ENCODE measurements around the gene TRAPPC1. TPM values are rescaled to one million over a fixed set of nuclear protein-coding genes. Genes with fewer than 3 reads are reported as not detected.

TRAPPC1 gene
- total and polyA plus RNA-seq, 3 donors from 2014 or later = 76.1 to 115 (median 96.1) TPM

GRCh38 chr17:7916385-7916682 is 15.4 kb downstream of the TRAPPC1 start:
- WGBS, 2 donors = 29 to 43% methylated on average over 12 to 15 of the region's 15 CpGs
- DNase-seq = no peak
- Histone ChIP-seq H3K9me3 (no peaks in the 10 kb centered on the region), H3K4me3 (peak overlapping the region; percentile 59 to 67), H3K36me3 (ENCODE audit: low read depth, missing control alignments) (no peaks in the 10 kb centered on the region), H3K4me1 (peaks cover 11% of the 10 kb centered on the region), H3K27ac (peak overlapping the region; percentile 90 to 96), H3K27me3 (no peaks in the 10 kb centered on the region)
- intact Hi-C loops (cut with DNase I; ENCODE audit: low total_unique reads) = no loop called here
- TF ChIP-seq POLR2A (IDR thresholded peaks at IDR 0.05) = no peak
- TF ChIP-seq, protein P1, sequence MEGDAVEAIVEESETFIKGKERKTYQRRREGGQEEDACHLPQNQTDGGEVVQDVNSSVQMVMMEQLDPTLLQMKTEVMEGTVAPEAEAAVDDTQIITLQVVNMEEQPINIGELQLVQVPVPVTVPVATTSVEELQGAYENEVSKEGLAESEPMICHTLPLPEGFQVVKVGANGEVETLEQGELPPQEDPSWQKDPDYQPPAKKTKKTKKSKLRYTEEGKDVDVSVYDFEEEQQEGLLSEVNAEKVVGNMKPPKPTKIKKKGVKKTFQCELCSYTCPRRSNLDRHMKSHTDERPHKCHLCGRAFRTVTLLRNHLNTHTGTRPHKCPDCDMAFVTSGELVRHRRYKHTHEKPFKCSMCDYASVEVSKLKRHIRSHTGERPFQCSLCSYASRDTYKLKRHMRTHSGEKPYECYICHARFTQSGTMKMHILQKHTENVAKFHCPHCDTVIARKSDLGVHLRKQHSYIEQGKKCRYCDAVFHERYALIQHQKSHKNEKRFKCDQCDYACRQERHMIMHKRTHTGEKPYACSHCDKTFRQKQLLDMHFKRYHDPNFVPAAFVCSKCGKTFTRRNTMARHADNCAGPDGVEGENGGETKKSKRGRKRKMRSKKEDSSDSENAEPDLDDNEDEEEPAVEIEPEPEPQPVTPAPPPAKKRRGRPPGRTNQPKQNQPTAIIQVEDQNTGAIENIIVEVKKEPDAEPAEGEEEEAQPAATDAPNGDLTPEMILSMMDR (IDR thresholded peaks at IDR 0.05) = no peak

GRCh38 chr17:7915611-7916384 is 15.9 kb downstream of the TRAPPC1 start, which contains the start of gene RNF227:
Gene RNF227 (minus strand): TSS chr17:7916289. CDS start chr17:7916195, 94 bp downstream.
- peaks cover 11% of the 10 kb centered on the region for H3K4me1 ChIP-seq
- no peaks in the 10 kb centered on the region for H3K36me3 ChIP-seq (ENCODE audit: low read depth, missing control alignments)
- peak within 1 kb of the TSS; percentile 59 to 67 for H3K4me3 ChIP-seq
- no peaks in the 10 kb centered on the region for H3K9me3 ChIP-seq
- DNase-seq = peak; percentile 93
- intact Hi-C loops (cut with DNase I; ENCODE audit: low total_unique reads) = no loop called here
- H3K27me3 ChIP-seq = no peaks in the 10 kb centered on the region
- no peak for TF ChIP-seq POLR2A (IDR thresholded peaks at IDR 0.05)
- TF ChIP-seq, protein P1 (IDR thresholded peaks at IDR 0.05) = peak in 1 of 3 experiments; percentile 29
- H3K27ac ChIP-seq = peak within 1 kb of the TSS; percentile 90 to 96
- WGBS, 2 donors = 0 to 2% methylated on average over 15 to 99 of the region's 100 CpGs

GRCh38 chr17:7915179-7915610 is 16.6 kb downstream of the TRAPPC1 start:
- Histone ChIP-seq H3K9me3 (no peaks in the 10 kb centered on the region), H3K4me1 (peaks cover 11% of the 10 kb centered on the region), H3K4me3 (peak overlapping the region; percentile 59 to 67), H3K36me3 (ENCODE audit: low read depth, missing control alignments) (no peaks in the 10 kb centered on the region), H3K27ac (peak overlapping the region; percentile 73 to 96), H3K27me3 (no peaks in the 10 kb centered on the region)
- no peak for TF ChIP-seq POLR2A (IDR thresholded peaks at IDR 0.05)
- TF ChIP-seq, protein P1 (IDR thresholded peaks at IDR 0.05) = no peak
- intact Hi-C loops (cut with DNase I; ENCODE audit: low total_unique reads) = no loop called here
- DNase-seq = peak; percentile 59
- WGBS, 2 donors = 0 to 1% methylated on average over 12 to 15 of the region's 15 CpGs

DNA sequence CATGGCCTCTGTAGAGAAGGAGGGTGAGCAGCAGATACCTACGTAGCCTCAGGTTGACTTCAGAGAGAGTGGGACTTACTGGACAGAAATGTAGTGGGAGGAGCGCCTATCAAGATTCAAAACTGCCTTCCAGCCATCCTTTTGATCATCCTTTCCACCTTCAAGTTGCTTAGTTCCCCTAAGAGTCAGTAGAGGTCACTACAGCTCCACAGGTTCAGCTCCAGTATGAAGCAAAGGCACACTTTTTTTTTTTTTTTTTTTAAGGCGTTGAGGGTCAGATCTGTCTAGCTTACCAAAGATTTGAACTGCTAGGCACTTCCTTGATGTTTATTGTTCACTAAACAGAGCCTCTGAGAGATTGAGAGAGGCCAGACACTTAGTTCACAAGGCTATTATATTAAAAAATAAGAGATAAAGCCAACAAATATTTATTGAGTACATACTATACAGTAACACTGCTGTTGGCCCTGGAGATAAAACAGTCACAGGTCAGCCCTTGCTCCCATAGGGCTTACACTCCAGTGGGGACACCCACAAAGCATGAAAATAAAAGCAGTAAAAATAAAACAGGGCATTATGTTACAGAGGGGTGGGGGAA is 18.7 kb downstream of the TRAPPC1 start:
- no peaks in the 10 kb centered on the region for H3K36me3 ChIP-seq (ENCODE audit: low read depth, missing control alignments)
- no peak for TF ChIP-seq POLR2A (IDR thresholded peaks at IDR 0.05)
- TF ChIP-seq, protein P1 (IDR thresholded peaks at IDR 0.05) = peak in 2 of 3 experiments; percentile 42
- DNase-seq = peak; percentile 47
- no peaks in the 10 kb centered on the region for H3K27me3 ChIP-seq
- peaks cover 11% of the 10 kb centered on the region for H3K4me1 ChIP-seq
- H3K4me3 ChIP-seq = no peak overlapping the region
- peak overlapping the region in 1 of 2 donors; percentile 56 for H3K27ac ChIP-seq
- H3K9me3 ChIP-seq = no peaks in the 10 kb centered on the region
- 52 to 55% methylated on average over 3 of the region's 3 CpGs for WGBS, 2 donors
- intact Hi-C loops (cut with DNase I; ENCODE audit: low total_unique reads) = loop anchor here (5.0 kb wide), 1 partner anchor 79 kb away; no protein-coding TSS in a partner anchor
